ENCODE results near the gene TMEM185B. TPM values are rescaled to one million over a fixed set of nuclear protein-coding genes. Genes with fewer than 3 reads are reported as not detected.

The TMEM185B gene
- total RNA-seq, 6 donors from 2014 or later, result 15.3 to 29.3 (median 25.5) TPM

DNA sequence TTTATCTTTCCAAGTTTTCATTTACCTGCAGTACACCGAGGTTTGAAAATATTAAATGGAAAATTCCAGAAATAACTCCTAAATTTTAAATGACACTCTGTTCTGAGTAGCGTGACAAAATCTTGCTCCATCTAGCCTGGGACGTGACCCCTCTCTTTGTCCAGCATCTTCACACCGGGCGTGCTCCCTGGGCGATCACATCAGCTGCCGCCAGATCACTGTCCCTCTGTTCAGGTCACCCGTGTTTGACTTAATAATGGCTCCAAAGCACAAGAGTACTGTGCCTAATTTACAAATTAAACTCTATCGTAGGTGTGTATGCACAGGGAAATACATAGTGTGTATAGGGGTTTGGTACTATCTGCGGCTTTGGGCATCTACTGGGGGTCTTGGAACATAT, 6.1 kb upstream of the TMEM185B start:
- Histone ChIP-seq H3K27ac (no peak overlapping the region), H3K27me3 (no peaks in the 10 kb centered on the region), H3K4me1 (peaks cover 8 to 24% (median 16%) of the 10 kb centered on the region in 4 donors), H3K9me3 (no peaks in the 10 kb centered on the region), H3K4me3 (no peak overlapping the region), H3K36me3 (no peaks in the 10 kb centered on the region)
- TF ChIP-seq POLR2AphosphoS5 (IDR thresholded peaks at IDR 0.05), result no peak
- no peak for TF ChIP-seq EP300 (IDR thresholded peaks at IDR 0.05)
- TF ChIP-seq, protein P1, sequence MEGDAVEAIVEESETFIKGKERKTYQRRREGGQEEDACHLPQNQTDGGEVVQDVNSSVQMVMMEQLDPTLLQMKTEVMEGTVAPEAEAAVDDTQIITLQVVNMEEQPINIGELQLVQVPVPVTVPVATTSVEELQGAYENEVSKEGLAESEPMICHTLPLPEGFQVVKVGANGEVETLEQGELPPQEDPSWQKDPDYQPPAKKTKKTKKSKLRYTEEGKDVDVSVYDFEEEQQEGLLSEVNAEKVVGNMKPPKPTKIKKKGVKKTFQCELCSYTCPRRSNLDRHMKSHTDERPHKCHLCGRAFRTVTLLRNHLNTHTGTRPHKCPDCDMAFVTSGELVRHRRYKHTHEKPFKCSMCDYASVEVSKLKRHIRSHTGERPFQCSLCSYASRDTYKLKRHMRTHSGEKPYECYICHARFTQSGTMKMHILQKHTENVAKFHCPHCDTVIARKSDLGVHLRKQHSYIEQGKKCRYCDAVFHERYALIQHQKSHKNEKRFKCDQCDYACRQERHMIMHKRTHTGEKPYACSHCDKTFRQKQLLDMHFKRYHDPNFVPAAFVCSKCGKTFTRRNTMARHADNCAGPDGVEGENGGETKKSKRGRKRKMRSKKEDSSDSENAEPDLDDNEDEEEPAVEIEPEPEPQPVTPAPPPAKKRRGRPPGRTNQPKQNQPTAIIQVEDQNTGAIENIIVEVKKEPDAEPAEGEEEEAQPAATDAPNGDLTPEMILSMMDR (IDR thresholded peaks at IDR 0.05), result no peak
- no peak for TF ChIP-seq POLR2A (IDR thresholded peaks at IDR 0.05)
- 91 to 92% methylated on average over 10 of the region's 10 CpGs for WGBS, 2 donors
- no peak for DNase-seq
- ATAC-seq (ENCODE audit: low FRiP score in 2 of 2), result no peak

DNA sequence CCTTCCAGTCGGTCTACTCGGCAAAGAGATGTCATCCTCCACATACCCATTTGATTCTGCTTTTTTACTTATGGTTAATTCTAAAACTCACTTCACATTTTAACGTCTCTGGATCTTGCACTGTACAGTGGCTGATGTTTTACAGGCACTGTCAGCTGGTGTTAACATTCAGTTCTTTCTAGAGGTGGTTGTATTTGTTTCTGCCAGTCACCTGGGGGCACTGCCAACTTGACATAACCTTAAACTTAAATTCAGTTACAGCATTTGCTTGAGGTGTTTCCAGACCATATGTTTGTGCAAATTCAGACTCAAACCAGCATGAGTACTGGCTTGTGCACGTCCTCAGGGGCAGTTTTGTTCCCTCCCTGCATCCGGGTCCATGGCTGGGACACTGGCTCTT, 5.3 kb upstream of the TMEM185B start:
- H3K4me1 ChIP-seq, result peaks cover 16 to 32% (median 24%) of the 10 kb centered on the region in 4 donors
- no peaks in the 10 kb centered on the region for H3K9me3 ChIP-seq
- WGBS, 2 donors, result 70 to 72% methylated on average over 5 of the region's 5 CpGs
- H3K4me3 ChIP-seq, result no peak overlapping the region
- no peaks in the 10 kb centered on the region for H3K36me3 ChIP-seq
- H3K27ac ChIP-seq, result no peak overlapping the region
- no peak for ATAC-seq (ENCODE audit: low FRiP score in 2 of 2)
- no peak for DNase-seq
- no peaks in the 10 kb centered on the region for H3K27me3 ChIP-seq
- TF ChIP-seq EP300 (IDR thresholded peaks at IDR 0.05) (no peak), POLR2A (IDR thresholded peaks at IDR 0.05) (no peak), POLR2AphosphoS5 (IDR thresholded peaks at IDR 0.05) (no peak)
- TF ChIP-seq, protein P1 (IDR thresholded peaks at IDR 0.05), result no peak

DNA sequence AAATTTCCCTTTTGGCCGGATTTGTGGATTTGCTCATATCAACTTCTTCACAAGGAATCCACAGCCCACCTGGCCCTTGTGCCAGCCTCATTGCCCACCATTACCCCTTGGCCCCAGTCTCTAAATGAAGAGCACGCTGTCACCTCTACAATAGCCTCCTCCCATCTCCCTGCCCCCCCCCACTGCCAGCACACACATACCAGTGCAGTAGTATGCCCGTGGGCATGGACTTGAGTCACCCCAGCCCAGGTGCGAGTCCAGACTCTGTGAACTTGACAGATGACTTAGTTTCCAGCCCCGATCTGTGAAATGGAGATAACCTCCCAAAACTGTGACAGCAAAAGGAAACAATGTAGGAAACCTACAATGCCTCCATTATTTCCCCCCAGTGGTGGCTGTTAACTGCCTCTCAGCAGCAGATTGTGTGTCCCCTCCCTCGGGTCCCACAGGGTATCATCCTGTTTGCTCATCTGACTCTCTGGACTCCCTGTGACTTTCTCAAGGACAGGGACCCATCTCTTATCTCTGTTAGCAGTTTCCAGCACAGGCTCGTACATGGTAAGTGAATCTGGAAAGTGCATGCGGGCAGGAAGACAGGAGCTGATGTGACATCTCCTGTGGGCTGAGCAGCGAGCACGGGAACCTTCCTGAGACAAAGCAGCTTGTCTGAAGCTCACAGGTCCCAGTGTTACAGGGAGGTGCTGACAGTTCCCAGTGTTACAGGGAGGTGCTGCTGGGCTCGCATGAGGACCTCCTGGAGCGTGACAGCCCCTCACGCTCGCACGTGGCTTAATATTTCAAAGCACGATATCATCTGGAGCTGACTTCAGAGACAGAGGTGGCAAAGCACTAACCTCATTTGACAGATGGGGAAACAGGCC, 4.2 kb upstream of the TMEM185B start:
- TF ChIP-seq POLR2A (IDR thresholded peaks at IDR 0.05) (no peak), POLR2AphosphoS5 (IDR thresholded peaks at IDR 0.05) (no peak), EP300 (IDR thresholded peaks at IDR 0.05) (no peak)
- TF ChIP-seq, protein P1 (IDR thresholded peaks at IDR 0.05), result no peak
- peaks cover 15 to 34% (median 23%) of the 10 kb centered on the region in 4 donors for H3K4me1 ChIP-seq
- WGBS, 2 donors, result 75 to 84% methylated on average over 11 to 16 of the region's 16 CpGs
- no peaks in the 10 kb centered on the region for H3K36me3 ChIP-seq
- DNase-seq, result no peak
- no peak overlapping the region for H3K27ac ChIP-seq
- no peak for ATAC-seq (ENCODE audit: low FRiP score in 2 of 2)
- no peaks in the 10 kb centered on the region for H3K9me3 ChIP-seq
- no peaks in the 10 kb centered on the region for H3K27me3 ChIP-seq
- H3K4me3 ChIP-seq, result no peak overlapping the region

DNA sequence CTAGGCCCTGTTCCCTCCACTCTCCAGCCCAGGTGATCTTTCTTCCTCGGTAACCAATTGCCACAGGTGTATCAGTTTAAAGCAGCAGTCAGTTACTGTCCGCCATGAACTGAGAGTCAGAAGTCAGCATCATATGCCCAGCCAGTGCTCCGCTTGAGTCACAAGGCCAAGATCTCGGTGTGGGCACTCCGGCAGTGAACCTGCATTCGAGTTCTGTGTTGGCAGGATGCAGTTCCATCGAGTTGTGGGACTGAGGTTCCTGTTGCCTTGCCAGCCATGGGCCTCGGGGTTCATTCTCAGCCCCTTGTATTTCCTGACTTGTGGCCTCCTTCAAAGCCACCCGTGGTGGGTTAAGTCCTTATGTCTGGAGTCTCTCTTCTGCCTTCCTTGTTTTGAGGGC, 3.1 kb upstream of the TMEM185B start:
- Histone ChIP-seq H3K9me3 (no peaks in the 10 kb centered on the region), H3K4me3 (no peak overlapping the region), H3K27ac (no peak overlapping the region), H3K27me3 (no peaks in the 10 kb centered on the region), H3K4me1 (peaks cover 25 to 36% (median 29%) of the 10 kb centered on the region in 4 donors), H3K36me3 (no peaks in the 10 kb centered on the region)
- DNase-seq, result no peak
- 67 to 79% methylated on average over 3 to 9 of the region's 9 CpGs for WGBS, 2 donors
- ATAC-seq (ENCODE audit: low FRiP score in 2 of 2), result no peak
- TF ChIP-seq, protein P1 (IDR thresholded peaks at IDR 0.05), result no peak
- TF ChIP-seq POLR2A (IDR thresholded peaks at IDR 0.05), result no peak
- no peak for TF ChIP-seq EP300 (IDR thresholded peaks at IDR 0.05)
- TF ChIP-seq POLR2AphosphoS5 (IDR thresholded peaks at IDR 0.05), result no peak

Data from upper lobe of left lung (tissue), 6 donors.